ENCODE measurements around the gene KCNH4.
"Not testable (repeated sequence)": the region's sequence is repeated elsewhere in the genome, so short reads cannot be mapped to it uniquely, and the experiment has no call there.

KCNH4 gene

DNA sequence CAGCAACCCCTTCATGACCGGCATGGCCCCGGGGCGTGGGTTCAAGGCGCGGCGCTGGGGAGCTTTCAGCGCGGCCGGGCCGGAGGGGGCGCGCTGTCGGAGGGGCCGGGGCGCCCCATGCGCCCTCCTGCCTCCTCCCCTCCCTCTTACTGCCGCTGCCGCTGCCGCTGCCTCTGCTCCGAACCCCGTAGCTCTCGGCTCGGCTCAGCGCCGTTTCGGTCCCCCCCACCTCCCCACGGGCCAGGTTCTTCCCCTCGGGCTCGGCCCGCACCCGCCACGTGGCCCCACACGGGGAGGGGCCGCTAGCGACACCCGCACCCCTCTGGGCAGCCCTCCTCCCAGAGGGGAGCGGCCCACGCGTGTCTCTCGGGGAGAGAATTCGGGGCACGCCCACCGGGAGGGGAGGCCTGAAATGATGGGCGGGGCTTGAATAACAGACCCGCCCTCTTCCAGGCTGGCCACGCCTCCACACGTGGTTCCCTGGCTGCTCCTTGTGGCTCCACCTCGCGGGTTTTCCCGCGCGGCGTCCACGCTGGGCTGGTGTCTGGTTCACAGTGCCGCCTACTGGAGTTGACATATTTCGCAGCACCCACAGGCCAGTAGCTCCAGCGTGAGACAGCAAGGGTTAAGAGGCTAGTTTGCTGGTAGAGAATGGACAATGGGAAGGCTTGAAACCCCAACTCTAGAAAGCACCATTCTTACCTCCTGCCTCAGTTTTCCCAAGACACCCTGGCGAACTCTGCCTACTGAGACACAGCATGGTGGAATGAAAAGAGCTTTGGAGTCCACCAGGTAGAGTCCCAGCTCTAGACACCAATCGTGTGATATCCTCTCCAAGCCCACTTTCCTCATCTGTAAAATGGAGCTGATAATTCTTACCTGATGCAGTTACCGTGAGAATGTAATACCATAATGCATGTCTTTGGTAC lies at the start of gene KCNH4:
Gene KCNH4 (minus strand): TSS at position 221 of the 929 bp plus-strand sequence. CDS start 197 bp downstream, at position 24.
- TF ChIP-seq ZFX (IDR thresholded peaks at IDR 0.05): no peak
- TF ChIP-seq, protein P1, sequence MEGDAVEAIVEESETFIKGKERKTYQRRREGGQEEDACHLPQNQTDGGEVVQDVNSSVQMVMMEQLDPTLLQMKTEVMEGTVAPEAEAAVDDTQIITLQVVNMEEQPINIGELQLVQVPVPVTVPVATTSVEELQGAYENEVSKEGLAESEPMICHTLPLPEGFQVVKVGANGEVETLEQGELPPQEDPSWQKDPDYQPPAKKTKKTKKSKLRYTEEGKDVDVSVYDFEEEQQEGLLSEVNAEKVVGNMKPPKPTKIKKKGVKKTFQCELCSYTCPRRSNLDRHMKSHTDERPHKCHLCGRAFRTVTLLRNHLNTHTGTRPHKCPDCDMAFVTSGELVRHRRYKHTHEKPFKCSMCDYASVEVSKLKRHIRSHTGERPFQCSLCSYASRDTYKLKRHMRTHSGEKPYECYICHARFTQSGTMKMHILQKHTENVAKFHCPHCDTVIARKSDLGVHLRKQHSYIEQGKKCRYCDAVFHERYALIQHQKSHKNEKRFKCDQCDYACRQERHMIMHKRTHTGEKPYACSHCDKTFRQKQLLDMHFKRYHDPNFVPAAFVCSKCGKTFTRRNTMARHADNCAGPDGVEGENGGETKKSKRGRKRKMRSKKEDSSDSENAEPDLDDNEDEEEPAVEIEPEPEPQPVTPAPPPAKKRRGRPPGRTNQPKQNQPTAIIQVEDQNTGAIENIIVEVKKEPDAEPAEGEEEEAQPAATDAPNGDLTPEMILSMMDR (conservative IDR thresholded peaks at IDR 0.05): peak; percentile 84
- H3K27ac ChIP-seq: no peak within 1 kb of the TSS

DNA sequence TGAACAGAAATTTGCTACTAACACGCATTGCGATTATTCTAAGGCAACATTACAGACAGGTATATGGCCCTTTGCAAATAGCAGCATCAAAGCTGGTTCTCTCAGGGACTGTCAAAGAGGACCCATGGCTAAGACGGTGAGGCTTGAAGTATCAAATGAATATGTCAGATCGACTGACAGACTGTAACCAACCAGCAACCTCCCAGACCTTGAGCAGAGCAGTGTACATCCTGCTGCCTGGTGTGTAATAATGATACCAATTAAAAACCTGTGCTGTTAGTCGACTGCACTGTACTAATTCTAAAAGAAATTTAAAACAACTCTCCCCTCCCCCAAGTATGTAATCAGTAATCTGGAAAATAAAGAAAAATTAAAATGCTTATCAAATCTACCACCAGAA lies 49.3 kb upstream of the KCNH4 start:
- TF ChIP-seq ZFX (IDR thresholded peaks at IDR 0.05): no peak
- H3K27ac ChIP-seq: no peak overlapping the region

DNA sequence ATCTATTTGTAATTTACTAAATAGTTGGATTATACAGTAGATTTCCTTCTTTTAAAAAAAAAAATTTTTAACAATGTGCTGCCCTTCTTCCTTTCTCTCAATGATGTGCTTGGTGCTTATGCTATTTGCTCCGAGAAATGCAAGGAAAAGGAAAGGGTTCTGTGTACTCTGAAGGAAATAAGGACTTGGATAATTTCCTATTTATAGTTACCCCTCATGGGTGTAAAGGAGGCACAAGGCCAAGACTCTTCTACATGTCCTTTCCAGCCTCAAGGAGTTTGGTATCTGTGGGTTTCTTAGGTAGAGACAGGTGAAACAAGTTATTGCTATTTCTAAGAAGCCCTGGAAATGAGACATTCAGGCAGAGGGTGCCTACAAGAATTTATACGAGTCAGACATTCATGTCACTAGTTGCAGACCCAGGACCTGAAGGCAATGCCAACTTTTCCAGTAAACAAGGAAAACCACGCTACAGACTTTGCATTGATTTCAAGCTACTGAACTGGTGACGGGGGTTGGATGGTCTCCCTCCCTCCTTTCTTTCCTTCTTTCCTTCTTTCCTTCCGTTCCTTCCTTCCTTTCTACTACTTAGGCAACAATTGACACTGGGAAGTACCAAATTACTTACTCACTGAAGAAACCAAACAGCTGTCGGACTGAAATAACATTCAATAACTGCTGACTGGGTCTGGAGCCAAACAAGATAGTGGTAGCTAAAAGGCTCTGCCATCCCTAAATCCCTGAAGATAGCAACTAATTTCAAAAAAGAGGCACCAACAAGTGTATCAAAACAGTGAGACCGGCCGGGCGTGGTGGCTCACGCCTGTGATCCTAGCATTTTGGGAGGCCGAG lies 47.1 kb upstream of the KCNH4 start:
- no peak overlapping the region for H3K27ac ChIP-seq
- TF ChIP-seq ZFX (IDR thresholded peaks at IDR 0.05): no peak
- TF ChIP-seq, protein P1 (conservative IDR thresholded peaks at IDR 0.05): no peak

DNA sequence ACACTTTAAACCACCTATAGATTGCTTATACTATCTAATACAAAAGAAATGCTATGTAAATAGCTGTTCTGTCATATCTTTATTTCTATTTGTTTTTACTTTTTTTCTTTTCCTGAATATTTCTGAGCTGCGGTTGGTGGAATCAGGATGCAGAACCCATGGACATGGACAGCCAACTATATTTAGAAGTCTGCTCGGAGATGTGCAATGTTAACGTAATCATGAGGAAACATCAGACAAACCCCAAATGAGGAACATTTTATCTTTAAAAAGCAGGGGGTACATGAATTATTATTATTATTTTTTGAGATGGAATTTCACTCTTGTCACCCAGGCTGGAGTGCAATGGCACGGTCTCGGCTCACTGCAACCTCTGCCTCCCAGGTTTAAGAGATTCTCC lies 44.7 kb upstream of the KCNH4 start:
- H3K27ac ChIP-seq: no peak overlapping the region
- no peak for TF ChIP-seq ZFX (IDR thresholded peaks at IDR 0.05)
- TF ChIP-seq, protein P1 (conservative IDR thresholded peaks at IDR 0.05): no peak

DNA sequence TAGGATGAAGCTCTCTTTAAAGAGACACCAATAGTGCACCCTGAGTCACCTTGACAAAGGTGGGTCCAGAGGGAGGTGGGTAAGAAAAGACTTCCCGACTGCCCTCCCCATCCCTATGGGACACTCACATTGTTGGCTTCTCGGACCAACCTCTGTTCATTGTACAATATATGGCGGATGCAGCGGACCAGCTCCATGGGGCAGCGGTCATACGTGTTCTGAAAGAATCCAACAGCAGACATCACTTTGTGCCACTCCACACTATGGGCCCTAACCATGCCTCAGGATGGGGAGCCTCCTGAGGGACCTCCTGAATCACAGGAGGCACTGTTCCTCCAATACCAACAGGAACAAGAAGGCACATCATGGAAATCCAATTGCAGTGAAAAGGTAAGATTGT lies 43.7 kb upstream of the KCNH4 start:
- no peak for TF ChIP-seq ZFX (IDR thresholded peaks at IDR 0.05)
- TF ChIP-seq, protein P1 (conservative IDR thresholded peaks at IDR 0.05): no peak
- H3K27ac ChIP-seq: no peak overlapping the region

DNA sequence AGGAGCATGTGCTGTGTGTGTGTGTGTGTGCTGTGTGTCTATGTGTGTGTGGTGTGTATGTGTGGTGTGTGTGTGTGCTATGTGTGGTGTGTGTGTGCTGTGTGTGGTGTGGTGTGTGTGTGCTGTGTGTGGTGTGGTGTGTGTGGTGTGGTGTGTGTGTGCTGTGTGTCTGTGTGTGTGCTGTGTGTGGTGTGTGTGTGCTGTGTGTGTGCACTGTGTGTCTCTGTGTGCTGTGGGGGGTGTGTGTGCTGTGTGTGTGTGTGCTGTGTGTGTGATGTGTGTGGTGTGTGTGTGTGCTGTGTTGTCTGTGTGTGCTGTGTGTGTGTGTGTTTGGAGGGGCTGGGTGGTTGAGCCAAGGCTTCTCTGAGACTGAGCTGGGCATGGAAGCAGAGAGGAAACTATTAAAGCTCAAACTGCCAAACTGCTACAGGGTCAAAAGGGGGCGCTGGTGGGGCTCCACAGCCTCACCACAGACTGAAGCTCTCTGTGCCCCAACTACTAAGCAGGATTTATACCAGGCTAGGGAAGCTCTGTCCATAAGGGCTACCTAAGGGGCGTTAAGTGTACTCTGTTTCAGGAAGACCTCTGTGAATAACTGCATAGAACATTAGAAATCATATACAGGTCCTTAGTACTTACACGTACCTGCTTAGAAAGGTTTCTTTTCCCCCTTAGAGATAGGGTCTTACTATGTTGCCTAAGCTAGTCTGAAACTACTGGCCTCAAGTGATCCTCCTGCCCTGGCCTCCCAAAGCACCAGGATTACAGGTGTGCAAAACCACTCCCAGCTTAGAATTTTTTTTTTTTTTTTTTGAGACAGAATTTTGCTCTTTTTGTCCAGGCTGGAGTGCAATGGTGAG lies 41.2 kb upstream of the KCNH4 start:
- no peak for TF ChIP-seq ZFX (IDR thresholded peaks at IDR 0.05)
- TF ChIP-seq, protein P1 (conservative IDR thresholded peaks at IDR 0.05): peak; percentile 73
- no peak overlapping the region for H3K27ac ChIP-seq

DNA sequence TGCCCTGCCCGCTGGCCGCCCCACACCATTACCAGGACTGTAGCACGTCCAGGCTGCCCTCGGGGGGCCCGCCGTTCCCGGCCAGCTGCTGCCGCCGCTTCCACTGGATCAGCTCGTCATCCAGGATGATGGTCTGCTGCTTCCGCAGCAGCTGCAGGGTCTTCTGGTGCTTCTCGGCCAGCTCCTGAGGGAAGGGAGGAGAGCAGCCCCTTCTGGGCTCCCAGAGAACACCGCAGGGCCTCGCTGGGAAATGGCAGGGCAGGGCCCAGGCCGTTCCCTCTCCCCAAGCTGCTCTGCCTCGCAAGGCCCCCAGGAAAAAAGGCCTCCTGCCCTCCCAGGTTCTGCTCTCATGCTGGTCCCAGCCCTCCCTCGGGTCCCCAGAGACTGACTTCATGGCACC lies 38.3 kb upstream of the KCNH4 start:
- H3K27ac ChIP-seq: not testable (repeated sequence)

Data from C4-2B (cell line).